ENCODE results near the gene SPHK2. TPM values are rescaled to one million over a fixed set of nuclear protein-coding genes. Genes with fewer than 3 reads are reported as not detected.
"Not testable (repeated sequence)": the region's sequence is repeated elsewhere in the genome, so short reads cannot be mapped to it uniquely, and the experiment has no call there.

Gene SPHK2
- total RNA-seq, 1 donor from 2014 or later = 4.6 TPM

GRCh38 chr19:48660852-48661710, 41.8 kb downstream of the SPHK2 start:
- DNase-seq = peak; percentile 90

DNA sequence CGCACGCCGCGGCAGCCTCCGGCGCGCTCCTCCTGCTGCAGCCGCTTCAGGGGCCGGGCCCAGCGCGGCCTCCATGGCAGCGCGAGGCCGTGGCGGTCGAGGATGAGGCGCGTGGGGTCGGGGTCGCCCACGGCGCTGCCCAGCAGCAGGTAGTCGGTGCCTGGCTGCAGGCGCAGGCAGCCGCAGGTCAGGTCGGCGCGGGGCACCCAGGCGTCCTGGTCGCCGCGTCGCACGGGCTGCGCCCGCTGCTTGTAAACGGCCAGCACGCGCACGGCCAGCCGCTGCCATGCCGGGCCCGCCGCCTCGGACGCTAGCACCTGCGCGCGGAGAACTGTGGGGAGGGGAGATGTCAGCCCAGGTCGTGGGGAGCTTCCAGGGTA, 42.4 kb downstream of the SPHK2 start:
- no peak for DNase-seq

GRCh38 chr19:48663667-48664066, 44.4 kb downstream of the SPHK2 start:
- DNase-seq = no peak

DNA sequence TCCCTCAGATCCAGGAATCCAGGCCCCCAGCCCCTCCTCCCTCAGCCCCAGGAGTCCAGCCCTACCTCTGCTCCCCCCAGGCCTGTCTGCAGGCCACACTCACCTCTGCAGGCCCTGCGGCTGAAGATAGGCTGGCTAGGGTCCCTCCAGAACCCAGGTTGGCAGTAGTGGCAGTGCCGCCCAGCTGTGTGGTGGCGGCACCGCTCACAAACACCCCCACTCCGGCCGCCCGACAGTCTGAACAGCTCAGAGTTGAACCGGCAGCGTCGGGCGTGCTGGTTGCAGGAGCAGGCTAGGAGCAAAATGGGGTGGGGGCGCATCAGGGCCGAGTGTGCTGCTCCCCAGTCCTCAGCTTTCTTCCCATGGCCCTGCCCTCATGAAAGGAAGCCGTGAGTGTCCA, 45.2 kb downstream of the SPHK2 start:
- no peak for DNase-seq

DNA sequence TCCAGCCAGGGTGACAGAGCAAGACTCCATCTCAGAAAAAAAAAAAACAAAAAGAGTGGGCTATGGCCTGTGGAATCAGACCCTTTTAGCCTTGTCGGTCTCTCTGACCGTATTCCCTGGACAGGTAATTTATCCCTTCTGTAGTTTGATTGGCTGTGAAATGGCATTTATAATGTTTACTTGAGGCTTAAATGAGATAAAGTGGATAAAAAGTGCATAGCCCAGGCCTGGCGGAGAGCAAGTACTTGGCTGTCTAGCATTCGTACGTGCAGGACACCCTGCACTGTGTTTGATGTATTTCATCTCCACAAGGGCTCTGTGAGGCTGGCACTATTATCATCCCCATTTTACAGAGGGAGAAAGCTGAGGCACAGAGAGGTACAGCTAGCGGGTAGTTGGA, 46.5 kb downstream of the SPHK2 start:
- no peak for DNase-seq

DNA sequence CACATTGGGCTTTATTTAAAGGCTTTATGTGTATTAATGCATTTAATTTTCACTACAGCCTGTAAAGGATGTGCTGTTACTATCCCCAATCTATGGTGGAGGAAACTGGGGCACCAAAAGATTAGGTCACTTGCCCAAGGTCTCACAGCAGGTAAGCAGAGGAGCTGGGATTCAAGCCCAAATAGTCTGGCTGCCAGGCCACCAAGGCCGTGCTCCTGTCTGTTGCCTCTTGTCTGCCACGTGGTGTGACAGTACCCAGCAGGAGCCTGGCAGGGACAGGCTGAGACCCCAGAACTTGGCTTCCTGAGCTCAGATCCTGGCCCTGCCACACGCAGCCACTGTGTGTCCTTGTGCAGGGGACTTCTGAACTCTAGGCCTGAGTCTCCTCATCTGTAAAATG, 49.0 kb downstream of the SPHK2 start:
- DNase-seq = no peak

DNA sequence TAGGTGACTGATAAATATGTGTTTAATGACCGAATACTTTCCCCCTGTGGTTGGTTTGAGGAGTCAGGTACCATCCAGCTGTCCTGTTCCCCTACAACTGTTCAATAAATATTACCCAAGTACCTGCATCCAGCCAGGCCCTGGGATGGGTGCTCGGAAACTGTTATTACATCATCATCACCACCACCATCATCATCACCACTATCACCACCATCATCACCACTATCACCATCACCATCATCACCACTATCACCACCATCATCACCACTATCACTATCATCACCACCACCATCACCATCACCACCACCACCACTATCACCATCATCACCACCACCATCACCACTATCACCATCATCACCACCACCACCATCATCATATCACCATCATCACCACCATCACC, 49.5 kb downstream of the SPHK2 start:
- no peak for DNase-seq

- no peak for DNase-seq
Observed at GRCh38 chr19:48669903-48670668, 50.8 kb downstream of the SPHK2 start.

DNA sequence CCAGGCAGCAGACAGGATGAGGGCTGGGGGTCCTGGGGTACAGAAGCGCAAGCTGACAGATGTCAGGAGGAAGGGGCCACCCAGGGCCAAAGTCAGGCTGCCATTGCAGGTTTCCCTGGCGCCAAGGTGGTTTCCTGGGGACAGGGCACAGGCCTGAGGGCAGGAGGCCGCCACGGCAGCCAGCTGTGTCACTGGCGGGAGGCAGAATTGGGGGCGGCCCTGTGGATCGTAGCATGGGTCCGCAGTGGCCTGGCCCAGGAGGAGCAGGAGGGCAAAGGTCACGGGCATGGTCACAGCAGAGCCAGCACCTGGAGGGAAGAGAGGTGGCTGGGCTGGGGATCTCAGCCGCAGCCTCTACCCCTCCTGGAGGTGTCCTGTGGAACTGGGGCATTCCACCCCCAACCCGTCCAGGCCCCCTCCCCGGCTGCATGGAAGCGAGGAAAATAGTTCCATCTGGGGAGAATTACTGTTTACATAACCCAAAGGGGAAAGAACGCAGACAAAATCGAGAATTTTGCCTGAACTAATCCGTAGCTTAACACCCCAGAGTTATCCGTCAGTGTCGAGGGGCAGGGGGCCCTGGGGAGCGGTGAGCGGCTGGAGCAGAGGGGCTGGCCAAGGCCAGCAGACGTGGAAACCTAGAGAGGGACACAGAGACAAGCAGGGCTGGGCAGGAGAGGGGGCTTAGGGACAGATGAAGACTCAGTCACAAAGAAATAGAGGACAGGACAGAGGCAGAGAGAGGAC, 51.6 kb downstream of the SPHK2 start:
- peak; percentile 35 for DNase-seq

- DNase-seq = no peak
Observed at GRCh38 chr19:48671446-48671995, 52.2 kb downstream of the SPHK2 start.

DNA sequence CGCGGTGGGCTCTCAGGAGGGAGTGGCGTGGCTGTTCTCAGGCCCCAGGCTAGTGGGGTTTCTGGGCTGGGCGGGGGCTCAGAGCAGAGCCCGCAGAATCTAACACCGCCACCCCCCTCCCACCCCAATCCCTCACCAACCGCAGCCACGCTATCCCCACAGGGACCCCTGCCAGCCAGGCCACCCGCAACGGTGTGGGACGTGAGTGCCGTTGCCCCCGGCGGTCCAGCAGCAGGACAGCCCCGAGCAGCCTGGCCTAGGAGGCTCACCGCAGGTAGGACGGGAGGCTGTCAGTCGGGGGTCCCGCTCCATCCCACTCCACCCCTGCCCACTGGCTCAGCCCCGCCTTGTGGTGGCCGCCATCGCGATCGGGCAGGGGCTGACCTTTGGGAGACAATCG, 53.7 kb downstream of the SPHK2 start, which contains the start of gene NTN5:
Gene NTN5 (minus strand): TSS at position 24 of the 400 bp plus-strand sequence. CDS start 2,031 bp downstream, outside the sequence.
- DNase-seq = no peak

GRCh38 chr19:48673436-48674100, 54.3 kb downstream of the SPHK2 start:
- no peak for DNase-seq

DNA sequence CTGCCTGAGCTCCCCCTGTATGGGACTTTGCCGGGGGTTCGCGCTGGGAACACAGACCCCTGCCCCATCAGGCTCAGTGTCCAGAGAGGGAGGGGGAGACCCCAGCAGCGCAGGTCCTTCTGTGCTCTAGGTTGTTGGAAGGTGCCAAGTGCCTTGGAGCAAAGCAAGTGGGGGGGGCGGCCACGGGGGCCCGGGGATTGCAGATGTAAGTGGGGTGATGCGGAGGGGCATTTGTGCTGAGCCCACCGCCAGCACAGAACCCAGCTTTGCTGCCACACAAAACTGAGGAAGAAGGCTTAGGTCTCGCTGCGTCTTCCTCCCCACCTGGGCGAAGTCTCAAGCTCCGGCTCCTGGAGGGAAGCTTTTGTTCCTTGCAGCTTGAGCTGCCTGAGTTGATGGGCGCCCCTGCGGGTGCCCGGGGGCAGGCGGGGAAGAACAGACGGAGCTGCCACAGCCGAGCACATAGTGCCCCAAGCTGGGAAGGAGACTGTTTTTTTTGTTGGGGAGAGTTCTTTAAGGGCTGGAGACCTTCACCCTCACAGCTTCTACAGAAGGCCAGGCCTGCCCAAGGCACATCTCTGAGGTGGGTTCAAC, 55.0 kb downstream of the SPHK2 start:
- DNase-seq = no peak

GRCh38 chr19:48674921-48675824, 55.9 kb downstream of the SPHK2 start:
- DNase-seq = peak; percentile 55

GRCh38 chr19:48676487-48676886, 57.2 kb downstream of the SPHK2 start:
- DNase-seq = no peak

- no peak for DNase-seq
Observed at GRCh38 chr19:48676887-48677286, 57.6 kb downstream of the SPHK2 start.

GRCh38 chr19:48678201-48678600, 58.9 kb downstream of the SPHK2 start:
- no peak for DNase-seq

DNA sequence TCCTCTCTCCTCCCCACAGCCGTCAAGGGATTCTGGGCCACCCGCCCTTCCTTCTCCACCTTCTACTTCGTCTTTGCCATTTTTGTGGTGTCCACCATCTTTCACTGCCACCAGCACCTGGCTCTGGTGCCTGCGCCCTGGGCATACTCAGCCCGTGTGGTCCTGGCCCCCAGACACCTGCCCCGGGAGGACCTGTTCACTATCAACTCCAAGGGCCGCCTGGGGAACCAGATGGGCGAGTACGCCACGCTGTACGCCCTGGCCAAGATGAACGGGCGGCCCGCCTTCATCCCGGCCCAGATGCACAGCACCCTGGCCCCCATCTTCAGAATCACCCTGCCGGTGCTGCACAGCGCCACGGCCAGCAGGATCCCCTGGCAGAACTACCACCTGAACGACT, 60.7 kb downstream of the SPHK2 start:
- DNase-seq = not testable (repeated sequence)
